Lung (tissue), 12 donors: ENCODE data around the gene MIAT. TPM values are rescaled to one million over a fixed set of nuclear protein-coding genes. Genes with fewer than 3 reads are reported as not detected.

Experiments used
- ATAC-seq: fragments of 200-7000 bp; cut with Tn5 transposase; one replicate; pipeline ENCODE4 v1.9.1; 2020; ENCODE audit warnings: moderate number of reproducible peaks; ENCODE audit not compliant: insufficient read depth, low FRiP score
- DNase-seq, 3 donors: peaks; one replicate each; pipeline ENCODE4 v3.0.0-alpha.2; 2013 to 2017
- H3K27ac ChIP-seq, 2 donors: one replicate each; pipeline ENCODE4 v1.5.1; 2013; ENCODE audit warnings: mild to moderate bottlenecking in 2 of 2, moderate library complexity in 2 of 2, control low read depth in 1 of 2, inconsistent platforms in 1 of 2, low read depth in 1 of 2, low read length in 1 of 2
- H3K27me3 ChIP-seq, 3 donors: one replicate each; pipeline ENCODE4 v1.5.1; 2013; ENCODE audit warnings: low read length in 2 of 3; ENCODE audit not compliant: control insufficient read depth in 3 of 3, insufficient read depth in 3 of 3
- H3K36me3 ChIP-seq, 4 donors: one replicate each; pipeline ENCODE4 v1.5.1; 2013; ENCODE audit warnings: low read length in 4 of 4, mild to moderate bottlenecking in 1 of 4, moderate library complexity in 1 of 4; ENCODE audit not compliant: control insufficient read depth in 4 of 4, insufficient read depth in 4 of 4
- H3K4me1 ChIP-seq, 5 donors: one replicate each; pipeline ENCODE4 v1.5.1; 2013; ENCODE audit warnings: low read length in 5 of 5, mild to moderate bottlenecking in 2 of 5, moderate library complexity in 1 of 5; ENCODE audit not compliant: control insufficient read depth in 5 of 5, insufficient read depth in 5 of 5
- H3K4me3 ChIP-seq: one replicate; pipeline ENCODE4 v1.5.1; 2013; ENCODE audit warnings: mild to moderate bottlenecking, control low read depth, moderate library complexity
- H3K9ac ChIP-seq, 2 donors: one replicate each; pipeline ENCODE4 v1.5.1; 2013; ENCODE audit warnings: low read length in 2 of 2, control low read depth in 1 of 2; ENCODE audit not compliant: insufficient read depth in 1 of 2
- H3K9me3 ChIP-seq, 4 donors: one replicate each; pipeline ENCODE4 v1.5.1; 2013; ENCODE audit warnings: low read length in 3 of 4, mild to moderate bottlenecking in 1 of 4, moderate library complexity in 1 of 4; ENCODE audit not compliant: control insufficient read depth in 4 of 4, insufficient read depth in 3 of 4
- CTCF ChIP-seq: IDR thresholded peaks from 2 replicates; pipeline ENCODE4 v1.5.1; 2012; ENCODE audit warnings: mild to moderate bottlenecking; ENCODE audit errors: control extremely low read depth, extremely low read depth
- WGBS, 2 donors: extraction: QIAGEN DNeasy Blood & Tissue Kit; methylation state at CpG; one replicate each; pipeline ENCODE4 v1.1.7; 2013; 5-methylcytosine and 5-hydroxymethylcytosine counted together
- polyA plus RNA-seq, 2 donors: library from polyadenylated mRNA; stranded (reverse); fragments of 200-250 nt; gene quantifications; one replicate each; pipeline ENCODE4 v1.2.1, GENCODE V29; 2013
- total RNA-seq, 2 donors: library from RNA; depleted of rRNA in 1 of 2; stranded (reverse); fragments of >200 nt in 1 of 2; gene quantifications; one replicate each; pipeline ENCODE4 v1.2.1, GENCODE V29; 2014 to 2021
- donor health status: control.
- donor health status: control.
- donor health status: Bipolar disorder and iron deficiency.
- donor health status: healthy.
- donor health status: DM: yes; HTN: yes; CAD: no.

The MIAT gene
- total and polyA plus RNA-seq, 4 donors, result 1.7 to 5.4 (median 4.8) TPM

- no peaks in the 10 kb centered on the region for H3K36me3 ChIP-seq
- ATAC-seq (no peak), DNase-seq (no peak)
- 55 to 63% methylated on average over 5 of the region's 5 CpGs for WGBS, 2 donors
- no peak overlapping the region for H3K4me3 ChIP-seq
- H3K9ac ChIP-seq, result no peak overlapping the region
- H3K27ac ChIP-seq, result no peak overlapping the region
- H3K27me3 ChIP-seq, result peaks cover 0 to 27% (median 19%) of the 10 kb centered on the region in 3 donors
- H3K9me3 ChIP-seq, result peaks cover 0 to 1% (median 0%) of the 10 kb centered on the region in 4 donors
- TF ChIP-seq CTCF, result no peak
- peaks cover 0 to 11% (median 0%) of the 10 kb centered on the region in 5 donors for H3K4me1 ChIP-seq
Observed at GRCh38 chr22:26646158-26646557, 11.2 kb upstream of the MIAT start.

DNA sequence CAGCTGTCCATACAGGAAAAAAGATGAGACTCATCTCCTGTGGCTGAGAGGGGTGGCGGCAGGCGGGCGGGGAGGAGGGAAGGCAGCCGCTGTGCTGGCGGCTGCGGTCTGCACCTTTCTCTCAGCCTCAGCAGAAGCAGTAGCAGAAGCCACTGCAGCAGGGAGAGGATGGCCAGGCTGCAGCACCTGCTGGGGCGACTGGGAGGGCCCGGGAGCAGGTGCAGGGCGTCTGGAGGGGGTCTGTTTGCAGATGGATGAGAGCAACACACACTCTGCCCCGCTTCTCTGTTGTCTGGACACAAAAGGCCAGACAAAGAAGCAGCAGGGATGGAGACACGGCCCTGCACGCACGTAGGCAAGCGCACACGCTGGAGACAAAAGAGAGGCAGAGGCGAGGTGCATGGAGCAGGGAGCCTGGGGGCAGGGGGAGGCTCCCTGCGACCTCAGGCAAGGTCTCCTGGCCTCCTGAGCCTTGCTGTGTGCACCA lies 9.3 kb upstream of the MIAT start:
- ATAC-seq (no peak), DNase-seq (no peak)
- H3K4me1 ChIP-seq, result peaks cover 0 to 8% (median 0%) of the 10 kb centered on the region in 5 donors

DNA sequence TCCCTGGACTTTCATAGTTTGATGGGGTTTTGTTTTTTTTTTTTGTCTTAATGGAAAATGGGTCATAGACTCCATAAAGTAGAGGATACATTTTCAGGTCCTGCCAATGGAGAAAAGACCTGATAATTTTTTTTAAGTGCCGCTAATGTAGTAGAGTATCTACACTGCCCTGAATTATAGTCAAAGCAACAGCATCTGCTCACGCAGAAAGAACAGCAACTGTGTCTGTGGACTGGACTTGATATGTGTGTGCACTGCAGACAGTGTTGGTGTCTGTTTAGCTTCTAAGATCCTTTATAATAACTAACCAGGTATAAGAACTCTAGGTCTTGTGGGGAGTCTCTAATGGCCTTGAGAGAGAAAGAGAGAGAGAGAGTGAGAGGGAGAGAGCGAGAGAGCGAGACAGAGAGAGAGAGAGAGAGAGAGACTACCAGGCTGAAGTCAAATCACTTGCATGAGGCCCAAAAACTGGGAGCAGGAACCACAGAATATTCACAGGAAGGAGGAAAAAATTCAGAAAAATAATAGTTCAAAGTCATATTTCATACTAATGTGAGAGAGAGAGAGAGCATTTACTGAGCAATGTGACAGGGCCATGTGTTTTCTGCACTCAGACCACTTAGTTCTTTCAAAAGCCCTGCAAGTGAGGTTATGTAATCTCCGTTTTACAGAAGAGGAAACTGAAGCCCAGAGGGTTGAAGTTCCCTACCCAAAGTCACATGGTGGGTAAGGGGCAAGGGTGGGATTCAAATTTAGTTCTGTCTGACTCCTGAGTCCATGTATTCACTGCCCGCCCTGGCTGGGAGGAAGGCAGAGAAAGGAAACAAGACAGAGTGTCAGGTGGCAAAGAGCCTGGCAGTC lies 8.6 kb upstream of the MIAT start:
- Histone ChIP-seq H3K36me3 (no peaks in the 10 kb centered on the region), H3K4me3 (no peak overlapping the region), H3K9ac (no peak overlapping the region), H3K9me3 (peaks cover 0 to 1% (median 0%) of the 10 kb centered on the region in 4 donors), H3K4me1 (peaks cover 0 to 6% (median 0%) of the 10 kb centered on the region in 5 donors), H3K27me3 (peaks cover 0 to 49% (median 31%) of the 10 kb centered on the region in 3 donors), H3K27ac (no peak overlapping the region)
- 45 to 67% methylated on average over 6 of the region's 6 CpGs for WGBS, 2 donors
- ATAC-seq (no peak), DNase-seq (no peak)
- TF ChIP-seq CTCF, result no peak

More for the DNA sequence above, 9.3 kb upstream of the MIAT start:
- WGBS, 2 donors, result 33 to 41% methylated on average over 17 of the region's 17 CpGs
- no peak overlapping the region for H3K27ac ChIP-seq
- peaks cover 0 to 1% (median 0%) of the 10 kb centered on the region in 4 donors for H3K9me3 ChIP-seq
- no peak for TF ChIP-seq CTCF
- no peak overlapping the region for H3K4me3 ChIP-seq
- no peaks in the 10 kb centered on the region for H3K36me3 ChIP-seq
- H3K9ac ChIP-seq, result no peak overlapping the region
- H3K27me3 ChIP-seq, result peaks cover 0 to 42% (median 28%) of the 10 kb centered on the region in 3 donors
